Subcutaneous adipose tissue (tissue), 4 donors: ENCODE results near the gene DTX4. TPM values are rescaled to one million over a fixed set of nuclear protein-coding genes. Genes with fewer than 3 reads are reported as not detected.

Source experiments
- CTCF ChIP-seq: fragments of 450-650 bp; IDR thresholded peaks from one replicate; pipeline ENCODE4 v1.5.1; 2016; ENCODE audit warnings: low read depth, mild to moderate bottlenecking, control low read depth, antibody characterized with exemption, moderate library complexity
- total RNA-seq, 4 donors: library from RNA; depleted of rRNA; stranded (reverse); fragments of >200 nt; gene quantifications; one replicate each; pipeline ENCODE4 v1.1.0, GENCODE V29; 2016

The DTX4 gene
- total RNA-seq, 4 donors from 2014 or later: 7.9 to 30.6 (median 21.1) TPM

GRCh38 chr11:59142530-59143507, 29.1 kb upstream of the DTX4 start, which contains the start of gene FAM111A:
TSS of gene FAM111A (plus strand) at chr11:59142856. CDS start at chr11:59148873, 6,017 bp downstream.
- no peak for TF ChIP-seq CTCF

GRCh38 chr11:59144096-59144495, 27.8 kb upstream of the DTX4 start:
- TF ChIP-seq CTCF: no peak

GRCh38 chr11:59144579-59145345, 27.2 kb upstream of the DTX4 start:
- TF ChIP-seq CTCF: no peak

- TF ChIP-seq CTCF: no peak
These were observed 26.4 kb upstream of the DTX4 start for GRCh38 chr11:59145534-59145933.

- TF ChIP-seq CTCF: no peak
These were observed 20.2 kb upstream of the DTX4 start for GRCh38 chr11:59151761-59152160.

GRCh38 chr11:59152312-59152951, 19.5 kb upstream of the DTX4 start:
- no peak for TF ChIP-seq CTCF
